ENCODE data around the gene ANKS1B.

The ANKS1B gene

DNA sequence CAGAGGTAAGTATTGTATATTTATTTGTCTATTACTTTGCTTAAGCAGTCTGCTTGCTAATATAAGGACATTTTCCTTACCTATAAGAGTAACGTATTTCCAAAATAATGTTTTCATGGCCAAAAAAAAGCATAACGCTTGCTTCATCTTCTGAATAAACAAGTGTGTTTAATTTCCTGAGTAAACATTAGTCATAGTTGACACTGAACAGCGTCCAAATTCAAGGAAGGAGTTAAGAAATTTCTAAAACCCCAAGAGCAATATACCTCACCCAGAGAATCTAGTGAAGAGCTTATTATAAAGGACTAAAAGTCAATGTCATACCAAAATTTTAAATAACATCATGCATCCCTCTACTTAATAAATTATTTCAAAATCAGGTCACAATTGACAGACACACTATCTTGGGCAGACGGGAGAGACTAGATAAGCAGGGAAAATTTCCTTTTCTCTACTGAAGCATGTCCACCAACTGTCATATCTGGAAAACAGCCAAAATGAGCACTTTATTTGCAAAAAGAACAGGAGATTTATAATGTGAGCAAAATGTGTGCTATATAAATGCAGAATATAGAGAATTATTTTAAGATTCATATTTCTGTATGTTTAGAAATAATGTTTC lies 25.1 kb downstream of the ANKS1B start:
- no peak for DNase-seq

DNA sequence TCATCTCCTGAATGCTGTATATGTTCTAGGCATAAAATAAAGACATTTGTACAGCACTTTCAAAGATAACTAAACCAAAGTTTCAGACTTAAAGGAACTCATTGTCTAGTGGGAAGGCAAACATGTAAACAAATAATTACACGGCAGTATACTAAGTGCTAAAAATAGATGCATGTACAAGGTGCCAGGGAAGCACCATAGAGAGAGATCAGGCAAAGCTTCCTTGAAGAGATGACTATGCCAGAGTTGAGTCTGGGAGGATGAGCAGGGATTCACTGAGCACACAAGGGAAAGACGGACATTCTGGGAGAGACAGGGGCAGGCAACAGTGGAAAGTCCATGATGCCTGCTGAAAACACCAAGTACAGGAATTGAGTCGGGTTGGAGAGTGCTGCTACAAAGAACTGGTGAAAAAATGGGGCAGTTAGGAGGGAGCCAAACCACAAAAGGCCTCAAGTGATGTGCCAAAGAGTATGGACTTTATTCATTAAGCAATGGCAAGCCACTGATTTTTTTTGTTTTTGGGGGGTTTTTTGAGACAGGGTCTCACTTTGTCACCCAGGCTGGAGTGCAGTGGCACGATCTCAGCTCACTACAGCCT lies 26.8 kb downstream of the ANKS1B start:
- no peak for DNase-seq

DNA sequence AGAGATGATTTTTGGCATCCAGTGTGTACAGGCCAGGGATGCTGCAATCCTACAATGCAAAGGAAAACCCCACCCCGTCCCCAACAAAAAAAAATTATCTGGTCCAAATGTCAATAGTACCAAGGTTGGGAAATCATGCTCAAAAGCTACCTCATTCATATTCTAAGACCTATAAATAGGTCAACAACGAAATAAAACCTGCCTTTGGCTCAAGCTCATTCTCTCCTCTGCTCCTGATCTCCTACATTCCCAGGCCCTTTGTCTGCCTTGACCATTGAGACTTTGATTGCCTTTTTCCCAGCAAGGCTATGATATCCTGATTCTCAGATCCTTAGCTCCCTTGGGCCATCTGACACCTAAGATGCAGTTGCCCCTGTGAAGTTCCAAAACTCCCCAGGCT lies 30.0 kb downstream of the ANKS1B start:
- no peak for DNase-seq

DNA sequence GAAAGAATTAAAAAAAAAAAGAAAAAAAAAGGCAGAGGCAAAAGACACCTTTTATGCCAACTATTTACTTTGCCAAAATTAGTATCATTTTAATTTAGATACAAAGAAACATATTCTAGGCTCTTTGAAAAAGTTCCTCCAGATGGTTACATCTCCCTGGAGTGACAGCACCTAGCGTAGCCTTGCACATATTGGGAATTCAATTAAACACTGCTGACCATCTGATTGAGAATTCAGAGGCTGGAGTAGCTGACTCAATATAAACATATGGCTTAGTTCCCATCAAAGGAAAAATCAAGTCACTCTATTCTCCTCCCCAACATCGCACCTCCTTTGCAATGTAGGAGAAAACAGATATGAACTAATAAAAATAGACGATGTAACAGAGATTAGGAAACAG lies 36.4 kb downstream of the ANKS1B start:
- DNase-seq: no peak

DNA sequence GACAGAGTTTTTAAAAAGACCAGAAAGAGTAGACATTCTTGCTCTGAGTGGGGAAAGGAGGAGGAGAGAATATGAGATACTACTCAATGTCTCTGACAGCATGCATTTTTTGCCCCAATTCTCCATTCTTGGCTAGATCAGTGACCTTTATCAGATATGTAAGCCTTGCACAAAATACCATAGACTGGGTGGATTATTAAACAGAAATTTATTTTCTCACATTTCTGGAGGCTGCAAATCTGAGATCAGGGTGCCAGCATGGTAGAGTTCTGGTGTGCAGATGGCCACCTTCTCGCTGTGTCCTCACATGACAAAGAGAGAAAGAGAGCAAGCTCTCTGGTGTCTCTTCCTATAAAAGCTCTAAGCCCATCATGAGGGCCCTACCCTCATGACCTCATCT lies 38.6 kb downstream of the ANKS1B start:
- DNase-seq: no peak

DNA sequence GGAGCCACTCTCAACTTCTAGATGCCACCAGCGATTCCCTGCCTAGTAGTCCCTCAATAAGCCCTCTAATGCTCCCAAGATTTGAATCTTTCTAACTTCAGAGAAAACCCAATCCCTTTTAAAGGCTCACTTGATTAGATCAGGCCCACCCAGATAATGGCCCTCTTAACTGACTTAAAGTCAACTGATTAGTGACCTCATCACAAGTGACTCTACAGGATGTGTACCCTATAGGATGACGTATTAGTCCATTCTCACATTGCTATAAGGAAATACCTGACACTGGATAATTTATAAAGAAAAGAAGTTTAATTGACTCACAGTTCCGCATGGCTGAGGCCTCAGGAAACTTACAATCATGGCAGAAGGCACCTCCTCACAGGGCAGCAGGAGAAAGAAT lies 49.1 kb downstream of the ANKS1B start:
- no peak for DNase-seq

DNA sequence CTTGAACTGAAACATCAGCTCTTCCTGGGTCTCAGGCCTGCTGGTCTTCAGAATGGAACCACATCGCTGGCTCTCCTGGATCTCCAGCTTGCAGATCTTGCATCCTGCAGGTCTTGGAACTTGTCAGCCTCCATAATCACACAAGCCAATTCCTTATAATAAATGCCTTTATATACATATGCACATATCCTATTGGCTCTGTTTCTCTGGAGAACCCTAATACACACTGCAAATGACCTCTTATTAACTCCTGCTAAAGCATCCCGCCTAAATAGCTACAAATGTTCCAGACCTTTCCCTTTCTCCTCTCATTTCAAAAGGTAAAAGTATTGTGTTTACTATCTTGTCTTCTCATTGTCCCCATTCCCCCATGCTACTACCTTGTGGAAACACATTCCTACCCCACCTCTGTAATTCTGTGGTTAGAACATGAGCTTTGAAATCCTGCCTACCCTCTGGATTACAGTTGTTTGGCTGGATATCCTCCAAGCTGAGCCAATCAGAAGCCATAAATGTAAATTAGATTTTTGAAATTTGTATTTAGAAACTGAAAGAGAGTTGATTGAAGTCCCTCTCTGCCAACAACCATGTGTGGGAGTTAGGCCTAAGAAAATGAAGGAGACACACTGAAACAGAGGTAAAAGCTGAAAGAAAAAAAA lies 58.1 kb downstream of the ANKS1B start:
- DNase-seq: no peak

DNA sequence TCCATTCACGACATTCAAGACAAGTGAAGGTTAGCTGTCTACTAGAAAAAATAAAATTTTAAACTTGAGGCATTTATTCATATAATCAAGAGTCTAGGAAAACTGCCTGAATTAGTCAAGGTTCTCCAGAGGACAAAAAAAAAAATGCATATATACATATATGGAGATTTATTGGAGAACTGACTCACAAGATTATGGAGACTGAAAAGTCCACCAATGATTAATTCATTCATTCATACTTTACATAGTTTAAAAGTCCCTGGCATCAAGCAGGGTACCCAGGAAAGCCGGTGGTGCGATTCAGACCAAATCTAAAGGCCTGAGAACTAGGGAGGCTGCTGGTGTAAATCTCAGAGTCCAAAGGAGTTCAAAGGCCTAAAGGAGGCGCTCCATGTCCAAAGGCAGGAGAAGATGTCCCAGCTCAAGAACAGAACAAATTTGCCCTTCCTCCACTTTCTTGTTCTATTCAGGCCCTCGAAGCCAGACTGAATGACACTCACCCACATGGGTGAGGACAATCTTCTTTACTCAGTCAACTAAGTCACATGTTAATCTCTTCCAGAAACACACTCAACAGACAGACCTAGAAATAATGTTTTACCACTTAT lies 64.3 kb downstream of the ANKS1B start:
- no peak for DNase-seq

DNA sequence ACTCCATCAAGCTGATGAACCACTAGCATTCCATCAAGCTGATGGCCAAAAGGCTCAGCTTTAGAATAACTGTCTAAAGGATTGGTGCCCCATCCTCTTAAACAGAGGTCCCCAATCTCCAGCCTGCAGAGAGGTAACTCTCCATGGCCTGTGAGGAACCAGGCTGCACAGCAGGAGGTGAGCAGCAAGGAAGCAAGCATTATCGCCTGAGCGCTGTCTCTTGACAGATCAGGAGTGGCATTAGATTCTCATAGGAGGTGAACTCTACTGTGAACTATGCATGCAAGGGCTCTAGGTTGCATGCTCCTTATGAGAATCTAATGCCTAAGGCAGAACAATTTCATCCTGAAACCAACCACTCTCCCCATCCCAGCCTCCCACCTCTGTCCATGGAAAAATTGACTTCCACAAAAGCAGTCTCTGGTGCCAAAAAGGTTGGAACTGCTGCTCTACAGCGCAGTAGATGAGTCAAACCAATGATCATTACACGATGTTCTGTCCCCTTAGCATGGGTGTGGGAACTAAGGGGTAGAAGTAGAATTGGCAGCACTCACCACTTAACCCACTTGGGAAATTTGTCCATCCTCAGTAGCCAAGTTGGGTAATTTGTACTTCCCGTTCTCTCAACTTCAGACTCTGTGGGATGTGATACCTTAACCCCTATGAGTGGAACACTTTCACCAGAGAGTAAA lies 66.9 kb downstream of the ANKS1B start:
- no peak for DNase-seq

DNA sequence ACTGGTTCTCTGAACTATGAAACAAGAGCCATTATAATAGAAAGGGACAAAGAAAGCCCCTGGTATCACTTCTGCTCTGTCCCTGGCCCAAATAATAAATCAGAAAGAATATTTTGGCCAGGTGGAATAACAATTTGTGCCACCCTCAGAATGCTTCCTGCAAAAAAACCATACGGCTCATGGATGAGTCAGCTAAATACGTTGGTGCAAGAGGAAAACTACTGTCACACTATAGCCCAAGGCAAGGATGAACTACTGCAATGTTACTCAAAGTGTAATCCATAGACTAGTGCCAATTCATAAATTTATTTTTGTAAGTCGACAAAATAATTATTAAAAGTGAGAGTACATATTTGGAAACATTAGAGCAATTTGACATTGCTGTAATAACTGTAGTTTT lies 68.2 kb downstream of the ANKS1B start:
- DNase-seq: no peak

DNA sequence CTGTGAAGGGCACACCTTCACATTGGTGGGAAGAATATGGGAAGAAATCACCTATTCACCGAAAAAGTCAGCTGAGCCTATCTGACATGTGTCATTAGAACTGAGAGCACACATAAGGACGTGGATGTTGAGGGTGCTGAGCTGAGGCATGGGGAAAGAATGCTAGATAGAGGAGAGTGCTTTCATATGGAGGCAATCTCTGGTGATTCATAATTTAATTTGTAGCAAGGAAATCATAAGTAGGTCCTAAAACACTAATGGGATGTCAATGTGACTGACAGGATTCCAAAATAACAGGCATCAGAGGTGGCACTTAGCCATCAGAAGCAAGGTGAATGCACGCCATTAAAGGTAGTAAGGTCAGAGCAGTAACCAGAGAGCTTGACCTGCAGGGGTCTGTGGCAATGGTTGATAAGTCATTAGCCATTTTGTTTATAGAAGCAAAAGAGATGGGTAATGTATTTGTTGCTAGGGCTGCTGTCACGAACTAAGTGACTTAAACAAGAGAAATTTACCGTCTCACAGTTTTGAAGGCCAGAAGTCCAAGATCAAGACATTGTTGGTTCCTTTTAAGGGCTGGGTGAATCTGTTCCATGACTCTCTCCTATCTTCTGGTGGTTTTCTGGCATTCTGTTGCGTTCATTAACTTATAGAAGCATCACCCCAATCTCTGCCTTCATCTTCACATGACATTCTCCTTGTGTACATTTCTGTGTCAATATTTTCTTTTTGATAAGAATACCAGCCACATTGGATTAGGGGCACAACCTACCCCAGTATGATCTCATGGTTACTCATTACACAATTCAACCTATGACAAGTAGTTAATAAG lies 69.3 kb downstream of the ANKS1B start:
- DNase-seq: no peak

DNA sequence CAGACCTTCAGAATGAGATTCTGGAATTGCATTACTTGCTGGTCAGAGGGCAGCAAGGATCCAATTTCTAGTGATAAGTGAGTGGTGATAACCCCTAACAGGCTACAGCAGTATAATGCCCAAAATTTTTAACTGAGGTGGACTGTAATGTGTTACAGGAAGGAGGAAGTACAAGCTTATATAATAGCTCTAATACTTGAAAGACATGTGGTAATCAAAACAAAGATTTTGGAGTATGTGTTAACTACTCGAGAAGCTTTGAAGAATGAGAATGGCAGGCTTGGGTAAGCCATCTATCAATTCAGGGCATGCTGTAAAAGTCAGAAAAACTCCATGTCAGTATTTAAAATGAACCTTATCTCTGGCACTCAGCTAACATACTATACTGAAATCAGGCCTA lies 70.5 kb downstream of the ANKS1B start:
- DNase-seq: no peak

DNA sequence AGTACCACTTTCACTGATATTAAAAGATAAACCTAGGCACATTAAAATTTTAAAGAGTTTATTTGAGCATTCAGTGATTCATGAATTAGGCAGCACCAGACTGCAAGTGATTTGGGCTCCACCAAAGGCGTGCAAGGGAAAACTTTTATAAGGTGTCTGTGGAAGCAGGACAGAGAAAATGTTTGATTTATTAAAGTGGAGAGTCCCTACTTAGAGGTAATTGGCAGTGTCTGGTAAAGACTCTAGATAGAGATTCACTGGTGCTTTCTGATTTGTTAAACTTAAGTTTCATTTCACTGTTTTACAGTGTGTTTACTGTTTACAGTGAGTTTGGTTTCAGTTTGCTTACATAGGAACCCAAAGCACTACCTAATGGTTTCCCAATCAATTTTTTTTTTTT lies 72.8 kb downstream of the ANKS1B start:
- DNase-seq: no peak

DNA sequence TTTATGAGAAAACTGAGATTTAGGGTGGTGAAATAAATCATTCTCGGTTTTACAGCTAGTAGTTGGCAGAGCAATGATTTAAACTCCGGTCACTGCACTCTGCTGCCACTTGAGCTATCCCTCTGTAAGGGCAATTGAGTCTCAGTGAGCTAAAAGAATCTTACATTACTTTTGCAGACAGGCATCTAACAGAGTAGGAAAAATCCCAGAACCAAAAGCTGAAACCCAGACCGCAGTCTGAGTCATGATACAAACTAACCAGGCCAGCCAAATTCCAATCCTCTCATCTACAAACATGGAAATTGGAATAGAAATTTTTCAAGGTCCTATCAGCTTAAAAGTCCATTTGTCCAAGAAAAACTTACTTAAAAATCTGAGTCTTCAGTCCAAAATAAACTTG lies 73.7 kb downstream of the ANKS1B start:
- no peak for DNase-seq

DNA sequence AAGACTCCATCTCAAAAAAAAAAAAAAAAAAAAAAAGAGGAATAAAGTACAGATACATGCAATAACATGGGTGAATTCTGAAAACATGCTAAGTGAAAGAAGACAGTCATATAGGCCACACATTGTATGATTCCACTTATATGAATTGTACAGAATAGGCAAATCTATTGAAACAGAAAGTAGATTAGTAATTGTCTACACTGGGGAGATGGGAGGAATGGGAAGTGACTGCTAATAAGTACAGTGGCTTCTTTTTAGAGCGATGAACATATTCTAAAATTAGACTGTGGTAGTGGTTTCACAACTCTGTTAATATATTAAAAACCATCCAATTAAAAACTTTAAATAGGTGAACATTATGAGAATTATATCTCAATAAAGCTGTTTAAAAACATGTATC lies 74.4 kb downstream of the ANKS1B start:
- DNase-seq: no peak

DNA sequence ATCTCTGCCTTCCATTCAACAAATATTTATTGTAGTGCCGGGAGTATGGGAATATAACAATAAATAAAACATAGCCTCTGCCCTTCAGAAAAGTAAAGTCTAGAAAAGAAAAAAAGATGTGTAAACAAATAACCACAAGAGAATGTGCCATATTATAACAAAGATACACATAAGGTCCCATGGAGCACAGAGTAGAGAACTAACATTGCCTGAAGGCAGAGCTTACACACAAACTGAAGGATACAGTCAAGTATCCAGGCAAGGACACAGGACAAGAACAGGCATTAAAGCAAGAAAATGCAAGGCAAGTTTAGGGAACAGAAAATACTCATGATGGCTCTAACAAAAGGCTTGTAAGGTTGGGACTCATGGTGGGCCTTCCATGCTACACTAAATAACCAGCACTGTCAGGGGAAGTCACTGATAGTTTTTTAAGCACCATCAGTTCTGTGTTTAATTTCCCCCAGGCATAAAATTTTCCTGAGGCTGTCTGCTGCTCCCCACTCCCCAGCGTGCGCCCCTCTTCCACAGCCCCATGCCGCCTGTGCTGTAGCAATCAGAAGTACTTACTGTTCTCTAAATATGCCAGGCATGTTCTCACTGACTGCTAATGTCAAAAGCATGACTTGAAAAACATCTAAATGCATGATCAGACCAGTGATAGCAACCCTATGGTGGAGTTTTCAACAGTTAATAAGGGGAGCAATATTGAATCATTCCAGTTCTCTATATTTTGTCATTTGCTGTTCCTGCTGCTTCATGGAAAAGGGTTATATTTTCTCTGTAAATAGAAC lies 77.8 kb downstream of the ANKS1B start:
- no peak for DNase-seq

DNA sequence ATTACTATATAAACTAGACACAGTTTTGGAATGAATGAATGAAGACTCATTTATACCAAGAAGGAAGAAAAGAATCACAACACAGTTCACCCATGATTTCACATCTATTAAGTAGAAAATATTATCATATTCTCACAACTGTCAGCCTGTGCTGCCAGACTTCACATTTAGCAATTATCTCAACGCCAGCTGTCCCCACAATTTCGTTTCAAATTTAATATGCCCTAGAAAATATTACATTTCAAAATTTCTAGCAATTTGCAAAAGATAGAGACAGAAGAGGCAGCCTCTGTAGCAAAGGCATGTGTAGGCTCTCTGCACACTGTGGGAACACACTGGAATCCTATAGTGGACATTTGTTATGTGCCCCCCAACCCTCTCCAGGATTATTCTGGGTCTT lies 83.6 kb downstream of the ANKS1B start:
- DNase-seq: no peak

DNA sequence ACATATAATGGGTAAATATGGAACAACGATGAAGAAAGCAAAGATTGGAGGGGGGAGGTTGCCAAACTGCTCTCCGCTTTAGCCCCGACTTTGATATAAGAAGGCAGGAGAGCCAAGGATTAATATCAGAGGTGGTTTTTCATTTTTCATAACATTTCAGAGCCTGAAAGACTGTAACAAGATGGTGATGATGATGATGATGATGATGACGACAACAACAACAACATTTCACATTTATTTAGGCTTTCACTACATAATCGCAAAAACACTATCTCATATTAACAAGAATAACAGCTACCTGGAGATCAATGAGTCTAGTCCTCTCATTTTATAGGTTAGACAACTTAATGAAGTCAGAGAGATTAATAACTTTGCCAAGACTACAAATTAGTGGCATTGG lies 86.1 kb downstream of the ANKS1B start:
- DNase-seq: no peak

DNA sequence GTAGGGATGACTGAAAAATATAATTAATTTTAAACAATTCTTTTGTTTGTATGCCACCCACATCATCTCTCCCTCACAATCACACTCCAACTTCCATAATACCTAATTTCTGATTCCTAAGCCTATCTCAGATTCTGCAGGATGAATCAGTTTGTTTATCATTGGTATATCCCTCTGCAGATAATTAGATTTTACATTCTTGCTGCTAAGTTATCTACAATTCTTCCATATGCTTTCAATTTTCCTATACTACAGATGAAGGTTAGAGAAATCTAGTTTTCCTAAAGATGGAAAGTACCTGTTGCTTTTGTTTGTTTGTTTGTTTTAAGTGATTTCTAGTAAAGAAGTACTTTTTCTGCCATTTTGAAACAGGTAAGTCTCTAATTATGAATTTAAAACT lies 105.3 kb downstream of the ANKS1B start:
- no peak for DNase-seq

DNA sequence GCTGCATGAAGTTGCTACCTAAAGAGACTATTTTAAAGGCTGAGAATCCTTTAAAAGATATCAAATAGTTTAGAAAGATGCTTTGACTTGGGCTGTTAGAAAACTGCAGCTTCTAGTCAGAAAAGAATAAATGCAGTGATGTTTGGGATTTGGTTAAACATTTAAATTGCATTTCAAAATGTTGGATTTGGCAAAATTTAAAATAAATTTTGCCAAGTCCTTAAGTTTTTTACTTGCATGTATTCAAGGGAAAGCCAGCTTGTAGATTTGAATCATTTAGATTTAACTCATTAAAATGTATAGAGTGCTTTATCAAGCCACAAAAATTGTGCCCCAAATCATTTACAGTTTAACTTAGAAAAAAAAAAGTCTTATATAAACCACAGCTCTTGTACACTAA lies 109.7 kb downstream of the ANKS1B start:
- DNase-seq: no peak

DNA sequence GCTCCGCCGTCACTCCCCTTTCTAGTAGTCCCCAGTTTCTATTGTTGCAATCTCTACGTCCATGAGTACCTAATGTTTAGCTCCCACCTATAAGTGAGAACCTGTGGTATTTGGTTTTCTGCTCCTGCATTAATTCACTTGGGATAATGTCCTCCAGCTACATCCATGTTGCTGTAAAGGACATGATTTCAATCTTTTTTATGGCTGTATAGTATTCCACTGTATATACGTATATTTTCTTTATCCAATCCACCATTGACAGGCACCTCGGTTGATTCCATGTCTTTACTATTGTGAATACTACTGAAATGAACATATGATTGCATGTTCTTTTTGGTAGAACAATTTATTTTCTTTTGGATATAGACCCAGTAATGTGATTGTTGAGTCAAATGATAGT lies 114.7 kb downstream of the ANKS1B start:
- no peak for DNase-seq

DNA sequence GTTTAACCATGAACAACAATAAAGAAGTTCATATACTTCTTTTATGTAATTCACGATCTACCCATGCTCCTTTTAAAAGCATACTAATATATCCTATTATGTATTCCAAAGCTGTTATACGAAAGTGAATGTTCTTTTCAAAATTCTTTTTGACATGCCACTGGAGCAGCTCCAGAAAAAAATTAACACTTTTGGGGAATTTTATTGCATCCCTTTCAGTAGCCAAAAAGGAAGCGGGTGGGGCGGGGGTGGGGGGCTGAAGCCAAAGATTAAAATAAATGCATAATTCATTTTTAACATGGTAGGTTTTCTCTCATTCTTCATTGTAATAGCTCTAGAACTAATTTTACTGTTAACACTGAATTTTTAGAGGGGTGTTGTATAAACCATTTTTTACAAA lies 123.0 kb downstream of the ANKS1B start:
- no peak for DNase-seq
